Progenitor cell of endocrine pancreas (in vitro differentiated cells): ENCODE results near the gene NEK2. TPM values are rescaled to one million over a fixed set of nuclear protein-coding genes. Genes with fewer than 3 reads are reported as not detected.

Source experiments
- DNase-seq: peaks from one replicate; pipeline ENCODE4 v3.0.0; 2021; ENCODE audit warnings: low spot score; ENCODE audit not compliant: unreplicated experiment
- H3K27ac Mint-ChIP-seq: 2 replicates; pipeline ENCODE4 v1.8.0; 2021; ENCODE audit warnings: mild to moderate bottlenecking, moderate library complexity, mixed read lengths
- H3K27me3 Mint-ChIP-seq: 2 replicates; pipeline ENCODE4 v1.8.0; 2021; ENCODE audit warnings: mixed read lengths
- H3K36me3 Mint-ChIP-seq: 2 replicates; pipeline ENCODE4 v1.8.0; 2022; ENCODE audit warnings: mixed read lengths; ENCODE audit not compliant: insufficient read depth
- H3K4me1 Mint-ChIP-seq: 2 replicates; pipeline ENCODE4 v1.8.0; 2021; ENCODE audit warnings: low read depth, mixed read lengths
- H3K4me3 Mint-ChIP-seq: 2 replicates; pipeline ENCODE4 v1.8.0; 2021; ENCODE audit warnings: low read depth, mild to moderate bottlenecking, moderate library complexity, mixed read lengths
- H3K9me3 Mint-ChIP-seq: 2 replicates; pipeline ENCODE4 v1.8.0; 2021; ENCODE audit warnings: low read depth, mixed read lengths
- CTCF ChIP-seq: fragments of 200-600 bp; sonication (generic); IDR thresholded peaks from one replicate; pipeline ENCODE4 v1.5.0; 2021; ENCODE audit warnings: antibody characterized with exemption, mild to moderate bottlenecking; ENCODE audit not compliant: unreplicated experiment
- total RNA-seq: library from RNA; stranded (reverse); gene quantifications from 2 replicates; pipeline ENCODE4 v1.2.1, GENCODE V29; 2021

The NEK2 gene
- total RNA-seq, 1 donor from 2014 or later: 20.8 TPM

GRCh38 chr1:211616231-211616964 lies 59.0 kb downstream of the NEK2 start:
- Mint-ChIP-seq H3K4me1 (peaks cover 5% of the 10 kb centered on the region), H3K27me3 (peaks cover 4% of the 10 kb centered on the region)
- DNase-seq: no peak

GRCh38 chr1:211614615-211615014 lies 60.8 kb downstream of the NEK2 start:
- no peak for TF ChIP-seq CTCF
- Mint-ChIP-seq H3K27me3 (peaks cover 7% of the 10 kb centered on the region), H3K4me1 (peaks cover 5% of the 10 kb centered on the region), H3K9me3 (no peaks in the 10 kb centered on the region), H3K27ac (no peak overlapping the region), H3K4me3 (no peak overlapping the region), H3K36me3 (no peaks in the 10 kb centered on the region)
- no peak for DNase-seq

More at GRCh38 chr1:211616231-211616964, 59.0 kb downstream of the NEK2 start:
- H3K36me3 Mint-ChIP-seq: no peaks in the 10 kb centered on the region
- no peak overlapping the region for H3K27ac Mint-ChIP-seq
- no peak for TF ChIP-seq CTCF
- H3K4me3 Mint-ChIP-seq: no peak overlapping the region
- no peaks in the 10 kb centered on the region for H3K9me3 Mint-ChIP-seq

- peak overlapping the region; percentile 12 for H3K27ac Mint-ChIP-seq
- peaks cover 7% of the 10 kb centered on the region for H3K27me3 Mint-ChIP-seq
- H3K9me3 Mint-ChIP-seq: no peaks in the 10 kb centered on the region
- no peak for TF ChIP-seq CTCF
- H3K36me3 Mint-ChIP-seq: no peaks in the 10 kb centered on the region
- no peak overlapping the region for H3K4me3 Mint-ChIP-seq
- H3K4me1 Mint-ChIP-seq: peaks cover 5% of the 10 kb centered on the region
- DNase-seq: no peak
Measured at GRCh38 chr1:211613951-211614350, 61.5 kb downstream of the NEK2 start.

GRCh38 chr1:211613108-211613947 lies 62.1 kb downstream of the NEK2 start:
- H3K9me3 Mint-ChIP-seq: no peaks in the 10 kb centered on the region
- DNase-seq: no peak
- no peak for TF ChIP-seq CTCF
- H3K4me3 Mint-ChIP-seq: no peak overlapping the region
- peaks cover 7% of the 10 kb centered on the region for H3K27me3 Mint-ChIP-seq
- H3K27ac Mint-ChIP-seq: no peak overlapping the region
- peaks cover 5% of the 10 kb centered on the region for H3K4me1 Mint-ChIP-seq
- H3K36me3 Mint-ChIP-seq: no peaks in the 10 kb centered on the region

- TF ChIP-seq CTCF: no peak
- Mint-ChIP-seq H3K4me1 (peaks cover 7% of the 10 kb centered on the region), H3K27me3 (peaks cover 7% of the 10 kb centered on the region), H3K4me3 (no peak overlapping the region), H3K27ac (no peak overlapping the region), H3K9me3 (no peaks in the 10 kb centered on the region), H3K36me3 (no peaks in the 10 kb centered on the region)
- DNase-seq: no peak
Measured at GRCh38 chr1:211612786-211613107, 62.7 kb downstream of the NEK2 start.

Other genes with a start within 250 kb of the NEK2 start
- gene RD3, start 183.5 kb downstream of the NEK2 start, total RNA-seq: not detected in 2 replicates
- gene SLC30A1, start 96.5 kb downstream of the NEK2 start, total RNA-seq: 8.7 and 9.3 TPM in 2 replicates
- gene LPGAT1, start 155.1 kb upstream of the NEK2 start, total RNA-seq: 58.9 and 59.5 TPM in 2 replicates